Measurements from ENCODE around the gene SMIM32. TPM values are rescaled to one million over a fixed set of nuclear protein-coding genes. Genes with fewer than 3 reads are reported as not detected.

The SMIM32 gene
- polyA plus RNA-seq, 1 donor from 2014 or later: 3.6 TPM

DNA sequence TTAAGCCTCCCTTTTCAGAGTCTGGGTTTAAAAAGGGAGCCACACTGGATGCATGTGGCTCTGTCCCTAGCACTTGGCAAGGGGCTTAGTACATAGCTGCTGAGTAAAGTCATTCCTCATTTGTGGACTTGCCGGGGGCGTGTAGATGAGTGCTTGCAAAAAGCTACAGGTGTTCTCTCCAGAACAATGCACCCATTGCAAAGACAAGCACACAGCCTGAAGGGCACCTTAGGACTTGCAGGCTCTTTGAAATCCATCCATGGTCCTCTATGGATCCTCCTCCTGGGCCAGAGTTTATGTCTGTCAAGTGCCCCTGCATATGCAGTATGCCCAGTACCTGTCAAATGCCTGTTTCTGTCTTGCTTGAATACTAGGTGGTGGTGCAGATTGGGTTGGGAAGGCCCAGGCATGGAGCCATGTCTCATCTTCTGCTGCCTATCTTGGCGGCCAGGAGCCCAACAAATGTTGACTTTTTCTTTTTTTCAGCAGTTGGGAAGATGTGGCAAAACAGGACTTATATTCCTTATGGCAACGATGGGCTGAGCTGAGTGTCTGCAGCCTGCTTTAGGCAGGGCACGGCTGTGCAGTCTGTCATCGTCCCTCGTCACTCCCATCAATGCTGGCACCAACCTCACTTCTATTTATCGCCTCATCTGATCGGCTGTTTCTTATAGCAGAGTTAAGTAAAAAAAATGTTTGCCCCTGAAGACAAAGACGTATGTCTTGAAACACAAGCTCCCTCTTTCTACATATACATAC, 18.5 kb upstream of the SMIM32 start:
- no peak overlapping the region for H3K9ac ChIP-seq (ENCODE audit: low read length)
- H3F3A ChIP-seq (ENCODE audit: insufficient read depth, low read length, poor library complexity, severe bottlenecking): no peaks in the 10 kb centered on the region
- H3K36me3 ChIP-seq (ENCODE audit: insufficient read depth, low read length): no peaks in the 10 kb centered on the region
- H3K4me2 ChIP-seq (ENCODE audit: low read length): no peak overlapping the region
- H3K9me3 ChIP-seq (ENCODE audit: low read length): no peaks in the 10 kb centered on the region
- no peak overlapping the region for H3K27ac ChIP-seq (ENCODE audit: low read length)
- H3K27me3 ChIP-seq (ENCODE audit: insufficient read depth, low read depth, low read length): no peaks in the 10 kb centered on the region
- TF ChIP-seq POLR2AphosphoS5 (IDR thresholded peaks at IDR 0.05): no peak
- TF ChIP-seq, protein P1, sequence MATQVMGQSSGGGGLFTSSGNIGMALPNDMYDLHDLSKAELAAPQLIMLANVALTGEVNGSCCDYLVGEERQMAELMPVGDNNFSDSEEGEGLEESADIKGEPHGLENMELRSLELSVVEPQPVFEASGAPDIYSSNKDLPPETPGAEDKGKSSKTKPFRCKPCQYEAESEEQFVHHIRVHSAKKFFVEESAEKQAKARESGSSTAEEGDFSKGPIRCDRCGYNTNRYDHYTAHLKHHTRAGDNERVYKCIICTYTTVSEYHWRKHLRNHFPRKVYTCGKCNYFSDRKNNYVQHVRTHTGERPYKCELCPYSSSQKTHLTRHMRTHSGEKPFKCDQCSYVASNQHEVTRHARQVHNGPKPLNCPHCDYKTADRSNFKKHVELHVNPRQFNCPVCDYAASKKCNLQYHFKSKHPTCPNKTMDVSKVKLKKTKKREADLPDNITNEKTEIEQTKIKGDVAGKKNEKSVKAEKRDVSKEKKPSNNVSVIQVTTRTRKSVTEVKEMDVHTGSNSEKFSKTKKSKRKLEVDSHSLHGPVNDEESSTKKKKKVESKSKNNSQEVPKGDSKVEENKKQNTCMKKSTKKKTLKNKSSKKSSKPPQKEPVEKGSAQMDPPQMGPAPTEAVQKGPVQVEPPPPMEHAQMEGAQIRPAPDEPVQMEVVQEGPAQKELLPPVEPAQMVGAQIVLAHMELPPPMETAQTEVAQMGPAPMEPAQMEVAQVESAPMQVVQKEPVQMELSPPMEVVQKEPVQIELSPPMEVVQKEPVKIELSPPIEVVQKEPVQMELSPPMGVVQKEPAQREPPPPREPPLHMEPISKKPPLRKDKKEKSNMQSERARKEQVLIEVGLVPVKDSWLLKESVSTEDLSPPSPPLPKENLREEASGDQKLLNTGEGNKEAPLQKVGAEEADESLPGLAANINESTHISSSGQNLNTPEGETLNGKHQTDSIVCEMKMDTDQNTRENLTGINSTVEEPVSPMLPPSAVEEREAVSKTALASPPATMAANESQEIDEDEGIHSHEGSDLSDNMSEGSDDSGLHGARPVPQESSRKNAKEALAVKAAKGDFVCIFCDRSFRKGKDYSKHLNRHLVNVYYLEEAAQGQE (IDR thresholded peaks at IDR 0.05; ENCODE audit: borderline replicate concordance): no peak
- no peak for TF ChIP-seq RAD21 (conservative IDR thresholded peaks at IDR 0.05)
- TF ChIP-seq, protein P2, sequence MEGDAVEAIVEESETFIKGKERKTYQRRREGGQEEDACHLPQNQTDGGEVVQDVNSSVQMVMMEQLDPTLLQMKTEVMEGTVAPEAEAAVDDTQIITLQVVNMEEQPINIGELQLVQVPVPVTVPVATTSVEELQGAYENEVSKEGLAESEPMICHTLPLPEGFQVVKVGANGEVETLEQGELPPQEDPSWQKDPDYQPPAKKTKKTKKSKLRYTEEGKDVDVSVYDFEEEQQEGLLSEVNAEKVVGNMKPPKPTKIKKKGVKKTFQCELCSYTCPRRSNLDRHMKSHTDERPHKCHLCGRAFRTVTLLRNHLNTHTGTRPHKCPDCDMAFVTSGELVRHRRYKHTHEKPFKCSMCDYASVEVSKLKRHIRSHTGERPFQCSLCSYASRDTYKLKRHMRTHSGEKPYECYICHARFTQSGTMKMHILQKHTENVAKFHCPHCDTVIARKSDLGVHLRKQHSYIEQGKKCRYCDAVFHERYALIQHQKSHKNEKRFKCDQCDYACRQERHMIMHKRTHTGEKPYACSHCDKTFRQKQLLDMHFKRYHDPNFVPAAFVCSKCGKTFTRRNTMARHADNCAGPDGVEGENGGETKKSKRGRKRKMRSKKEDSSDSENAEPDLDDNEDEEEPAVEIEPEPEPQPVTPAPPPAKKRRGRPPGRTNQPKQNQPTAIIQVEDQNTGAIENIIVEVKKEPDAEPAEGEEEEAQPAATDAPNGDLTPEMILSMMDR (IDR thresholded peaks at IDR 0.05; ENCODE audit: poor library complexity, severe bottlenecking): no peak
- TF ChIP-seq EP300 (conservative IDR thresholded peaks at IDR 0.05; ENCODE audit: poor library complexity, severe bottlenecking): no peak
- no peak overlapping the region for H3K4me3 ChIP-seq (ENCODE audit: low read length)
- H4K20me1 ChIP-seq (ENCODE audit: insufficient read depth): no peaks in the 10 kb centered on the region
- H3K79me2 ChIP-seq (replicated peaks; ENCODE audit: insufficient read depth, low read length): no peaks in the 10 kb centered on the region
- H3K9me2 ChIP-seq (ENCODE audit: insufficient read depth, low read length): no peaks in the 10 kb centered on the region
- no peak overlapping the region for H2AFZ ChIP-seq (ENCODE audit: low read depth, low read length)

DNA sequence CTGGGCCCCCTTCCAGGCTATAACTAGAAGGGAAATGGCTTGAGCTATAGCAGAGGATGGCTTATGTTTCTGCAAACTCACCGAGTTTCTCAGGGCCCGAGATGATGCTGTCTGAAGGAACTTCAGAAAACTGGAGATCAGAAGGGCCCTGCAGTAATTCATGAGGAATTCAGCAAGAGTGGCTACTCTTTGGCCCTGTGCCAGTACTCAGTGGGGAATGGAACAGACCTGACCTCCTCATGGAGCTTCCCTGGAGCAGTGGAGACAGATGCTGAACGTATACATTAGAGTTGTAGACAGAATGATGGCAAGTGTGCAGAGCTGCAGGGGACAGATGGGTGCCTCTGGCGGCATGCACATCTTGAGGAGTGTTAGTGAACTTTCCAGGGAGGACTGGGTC, 17.3 kb upstream of the SMIM32 start:
- H4K20me1 ChIP-seq (ENCODE audit: insufficient read depth): no peaks in the 10 kb centered on the region
- no peaks in the 10 kb centered on the region for H3K27me3 ChIP-seq (ENCODE audit: insufficient read depth, low read depth, low read length)
- no peak overlapping the region for H3K9ac ChIP-seq (ENCODE audit: low read length)
- H3K27ac ChIP-seq (ENCODE audit: low read length): no peak overlapping the region
- no peaks in the 10 kb centered on the region for H3F3A ChIP-seq (ENCODE audit: insufficient read depth, low read length, poor library complexity, severe bottlenecking)
- H3K79me2 ChIP-seq (replicated peaks; ENCODE audit: insufficient read depth, low read length): no peaks in the 10 kb centered on the region
- H2AFZ ChIP-seq (ENCODE audit: low read depth, low read length): no peak overlapping the region
- no peak overlapping the region for H3K4me2 ChIP-seq (ENCODE audit: low read length)
- no peaks in the 10 kb centered on the region for H3K9me2 ChIP-seq (ENCODE audit: insufficient read depth, low read length)
- no peaks in the 10 kb centered on the region for H3K9me3 ChIP-seq (ENCODE audit: low read length)
- H3K36me3 ChIP-seq (ENCODE audit: insufficient read depth, low read length): no peaks in the 10 kb centered on the region
- H3K4me3 ChIP-seq (ENCODE audit: low read length): no peak overlapping the region
- TF ChIP-seq POLR2AphosphoS5 (IDR thresholded peaks at IDR 0.05) (no peak), EZH2 (IDR thresholded peaks at IDR 0.05; ENCODE audit: borderline replicate concordance, insufficient read depth, low read length, poor library complexity, severe bottlenecking) (no peak), EP300 (conservative IDR thresholded peaks at IDR 0.05; ENCODE audit: poor library complexity, severe bottlenecking) (no peak), TAF1 (IDR thresholded peaks at IDR 0.05; ENCODE audit: low read depth) (no peak), SMC3 (conservative IDR thresholded peaks at IDR 0.05; ENCODE audit: poor library complexity) (no peak), RAD21 (conservative IDR thresholded peaks at IDR 0.05) (no peak), MXI1 (conservative IDR thresholded peaks at IDR 0.05; ENCODE audit: poor library complexity, severe bottlenecking) (no peak)
- TF ChIP-seq, protein P2 (IDR thresholded peaks at IDR 0.05; ENCODE audit: poor library complexity, severe bottlenecking): no peak
- TF ChIP-seq, protein P1 (IDR thresholded peaks at IDR 0.05; ENCODE audit: borderline replicate concordance): no peak
